ENCODE data around the gene ARFGAP1.

Gene ARFGAP1

DNA sequence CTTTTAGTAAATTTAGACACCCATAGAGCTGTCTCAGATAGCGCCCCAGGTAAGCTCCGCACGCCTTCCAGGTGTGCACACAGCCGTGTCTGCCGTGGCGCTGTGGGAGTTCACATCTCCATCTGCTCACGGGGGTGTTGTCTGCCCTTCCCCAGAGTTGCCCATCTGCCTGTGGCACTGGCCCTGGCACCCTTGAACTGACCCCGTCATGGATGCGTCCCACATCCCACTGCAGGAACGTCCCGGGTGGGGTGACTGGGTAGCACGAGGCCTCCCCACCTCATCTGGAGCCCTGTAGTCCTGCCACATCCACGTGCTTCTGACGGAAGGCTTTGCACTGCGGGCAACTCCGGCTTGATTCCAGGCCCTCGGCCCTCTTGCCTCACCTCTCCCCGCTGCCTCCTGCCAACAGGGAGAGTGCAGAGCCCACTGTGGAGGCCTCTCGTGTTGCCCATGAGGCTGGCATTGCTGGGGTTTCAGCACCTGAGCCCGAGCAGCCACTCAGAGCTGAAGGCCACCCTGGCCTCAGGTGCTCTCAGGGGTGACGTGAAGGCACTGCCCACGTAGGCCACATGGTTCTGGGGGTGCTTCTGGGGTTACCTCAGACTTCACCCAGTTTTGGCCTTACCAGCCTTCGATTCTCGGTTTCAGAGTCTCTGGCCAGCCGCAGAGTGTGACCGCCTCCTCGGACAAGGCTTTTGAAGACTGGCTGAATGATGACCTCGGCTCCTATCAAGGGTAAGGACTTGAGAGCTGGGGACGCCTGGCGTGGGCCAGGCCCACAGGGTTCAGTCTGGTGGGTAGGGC, 5.1 kb downstream of the ARFGAP1 start:
- no peak for DNase-seq (ENCODE audit: low read depth in 2 of 2)

DNA sequence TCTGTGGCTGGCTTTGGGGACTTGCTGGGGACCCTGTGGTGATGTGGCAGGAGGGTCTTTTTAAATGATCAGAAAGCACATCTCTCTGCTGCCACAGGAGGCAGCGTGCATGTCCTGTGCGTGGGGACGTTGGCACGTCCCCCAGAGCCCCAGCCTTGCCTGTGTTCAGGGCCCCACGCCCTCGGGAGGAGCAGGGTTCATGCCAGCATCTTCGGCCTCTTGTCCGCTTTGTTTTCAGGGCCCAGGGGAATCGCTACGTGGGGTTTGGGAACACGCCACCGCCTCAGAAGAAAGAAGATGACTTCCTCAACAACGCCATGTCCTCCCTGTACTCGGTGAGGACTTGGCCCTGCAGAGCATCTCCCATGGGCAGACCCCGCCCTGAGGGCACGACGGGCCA, 6.0 kb downstream of the ARFGAP1 start:
- DNase-seq (ENCODE audit: low read depth in 2 of 2), result no peak

- no peak for DNase-seq (ENCODE audit: low read depth in 2 of 2)
These were observed 7.3 kb downstream of the ARFGAP1 start for GRCh38 chr20:63279931-63280330.

DNA sequence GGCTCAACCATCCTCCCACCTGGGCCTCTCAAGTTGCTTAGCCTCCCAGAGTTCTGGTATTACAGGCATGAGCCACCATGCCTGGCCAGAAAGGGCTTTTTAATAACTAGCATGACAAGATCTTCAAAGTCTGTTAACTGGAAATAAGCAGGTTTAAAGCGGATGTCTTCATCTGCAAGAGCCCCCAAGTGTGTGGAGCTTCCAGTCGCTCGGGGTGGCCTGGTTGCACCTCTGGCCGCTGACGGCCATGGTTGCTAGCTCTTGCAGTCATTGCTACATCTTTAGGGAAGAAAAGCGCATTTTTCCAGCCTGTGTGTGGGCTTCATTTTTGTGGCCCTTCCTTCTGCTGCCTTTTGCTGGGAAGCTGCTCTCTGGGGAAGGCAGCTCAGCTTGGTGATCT, 7.8 kb downstream of the ARFGAP1 start:
- DNase-seq (ENCODE audit: low read depth in 2 of 2), result no peak

- DNase-seq (ENCODE audit: low read depth in 2 of 2), result no peak
These were observed 8.4 kb downstream of the ARFGAP1 start for GRCh38 chr20:63280929-63281545.

DNA sequence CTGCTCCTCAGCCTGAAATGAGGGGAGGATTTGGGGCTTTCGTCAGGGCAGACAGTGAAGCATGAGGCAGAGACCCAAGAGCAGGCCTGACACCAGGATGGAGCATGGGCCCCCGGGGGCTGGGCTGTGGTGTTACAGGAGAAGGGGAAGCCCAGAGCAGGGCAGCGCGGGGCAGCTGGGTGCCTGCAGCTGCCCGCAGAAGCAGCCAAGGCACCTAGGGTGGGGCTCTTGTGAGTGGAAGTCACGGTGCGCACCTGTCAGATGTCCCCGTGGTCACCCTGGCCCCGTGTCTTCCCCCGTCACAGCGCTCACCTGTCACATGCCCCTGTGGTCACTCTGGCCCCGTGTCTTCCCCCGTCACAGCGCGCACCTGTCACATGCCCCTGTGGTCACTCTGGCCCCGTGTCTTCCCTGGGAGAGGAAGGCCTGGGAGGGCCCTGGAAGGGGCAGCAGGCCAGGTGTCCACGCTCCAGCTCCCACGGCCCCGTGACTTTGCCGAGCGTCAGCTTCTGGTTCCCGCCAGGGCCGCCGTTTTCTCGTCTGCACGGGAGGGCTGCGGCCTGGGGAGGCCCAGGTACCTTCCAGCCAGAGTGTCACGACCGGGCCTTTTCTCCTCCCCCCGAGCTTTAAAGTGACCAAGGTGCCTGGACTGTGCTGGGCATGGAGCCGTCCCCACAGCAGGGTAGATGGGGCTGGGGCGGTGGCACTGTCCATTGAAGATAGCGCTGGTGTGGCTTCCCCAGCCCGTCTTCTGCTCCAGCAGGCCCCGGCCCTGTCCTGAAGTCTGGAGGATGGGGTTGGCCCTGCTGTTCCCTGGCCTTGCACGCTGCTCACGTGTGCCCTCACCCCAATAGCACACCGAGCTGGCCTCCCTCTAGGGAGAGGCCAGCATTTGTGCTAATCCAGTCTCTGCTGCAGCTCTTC, 9.4 kb downstream of the ARFGAP1 start:
- no peak for DNase-seq (ENCODE audit: low read depth in 2 of 2)

GRCh38 chr20:63282946-63283345, 10.3 kb downstream of the ARFGAP1 start:
- DNase-seq (ENCODE audit: low read depth in 2 of 2), result no peak

DNA sequence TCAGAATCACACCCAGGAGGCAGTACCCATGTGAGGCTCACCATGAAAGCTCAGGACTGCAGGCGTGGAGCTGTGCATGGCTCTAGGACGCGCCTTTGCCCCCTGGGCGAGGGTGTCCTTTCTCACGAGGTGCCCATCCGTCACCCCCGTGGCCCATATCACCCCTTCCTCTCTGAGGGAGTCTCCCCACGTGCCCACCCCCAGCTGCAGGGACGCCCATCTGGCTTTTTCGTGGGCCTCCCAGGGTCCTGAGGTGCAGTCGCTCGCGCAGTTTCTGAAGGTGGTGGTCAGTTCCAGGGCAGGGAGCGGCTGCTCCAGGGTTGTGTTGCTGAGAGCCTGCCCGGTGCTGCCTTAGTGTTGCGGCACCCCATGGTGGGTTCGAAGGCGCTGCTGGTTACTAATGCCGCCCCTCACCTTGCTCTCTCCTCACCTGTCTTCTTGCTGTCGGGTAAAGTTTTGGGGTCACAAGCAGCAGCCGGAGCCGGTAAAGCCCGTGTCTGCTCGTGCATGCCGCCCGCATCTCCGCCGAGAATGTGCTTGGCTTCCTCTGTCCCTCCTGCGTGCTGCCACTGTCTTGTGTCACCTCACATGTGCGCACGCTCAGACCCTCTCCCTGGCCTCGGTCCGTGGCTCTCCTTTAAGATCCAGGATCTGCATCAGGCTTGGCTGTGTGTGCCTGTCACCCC, 10.9 kb downstream of the ARFGAP1 start:
- DNase-seq (ENCODE audit: low read depth in 2 of 2), result no peak

GRCh38 chr20:63284083-63284440, 11.4 kb downstream of the ARFGAP1 start:
- no peak for DNase-seq (ENCODE audit: low read depth in 2 of 2)

DNA sequence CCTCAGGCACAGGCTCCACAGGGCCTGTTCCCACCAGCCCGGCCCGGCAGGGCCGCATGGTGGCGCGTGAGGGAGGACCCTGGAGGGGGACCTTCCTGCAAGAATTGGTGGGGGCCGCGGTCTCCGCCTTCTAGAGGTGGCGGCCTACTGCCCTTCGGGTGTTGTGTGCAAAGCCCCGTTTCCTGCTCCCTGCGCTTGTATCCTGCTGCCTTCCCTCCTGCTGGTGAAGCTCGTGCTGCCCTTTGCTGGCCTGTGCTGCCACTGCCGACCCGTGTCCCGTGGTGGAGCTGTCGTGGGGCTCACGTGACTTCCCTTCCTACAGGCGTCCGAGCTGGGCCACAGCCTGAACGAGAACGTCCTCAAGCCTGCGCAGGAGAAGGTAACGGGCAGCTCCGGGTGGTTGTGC, 11.9 kb downstream of the ARFGAP1 start:
- no peak for DNase-seq (ENCODE audit: low read depth in 2 of 2)

GRCh38 chr20:63284981-63285524, 12.4 kb downstream of the ARFGAP1 start:
- no peak for DNase-seq (ENCODE audit: low read depth in 2 of 2)

- no peak for DNase-seq (ENCODE audit: low read depth in 2 of 2)
These were observed 13.3 kb downstream of the ARFGAP1 start for GRCh38 chr20:63285636-63286615.

DNA sequence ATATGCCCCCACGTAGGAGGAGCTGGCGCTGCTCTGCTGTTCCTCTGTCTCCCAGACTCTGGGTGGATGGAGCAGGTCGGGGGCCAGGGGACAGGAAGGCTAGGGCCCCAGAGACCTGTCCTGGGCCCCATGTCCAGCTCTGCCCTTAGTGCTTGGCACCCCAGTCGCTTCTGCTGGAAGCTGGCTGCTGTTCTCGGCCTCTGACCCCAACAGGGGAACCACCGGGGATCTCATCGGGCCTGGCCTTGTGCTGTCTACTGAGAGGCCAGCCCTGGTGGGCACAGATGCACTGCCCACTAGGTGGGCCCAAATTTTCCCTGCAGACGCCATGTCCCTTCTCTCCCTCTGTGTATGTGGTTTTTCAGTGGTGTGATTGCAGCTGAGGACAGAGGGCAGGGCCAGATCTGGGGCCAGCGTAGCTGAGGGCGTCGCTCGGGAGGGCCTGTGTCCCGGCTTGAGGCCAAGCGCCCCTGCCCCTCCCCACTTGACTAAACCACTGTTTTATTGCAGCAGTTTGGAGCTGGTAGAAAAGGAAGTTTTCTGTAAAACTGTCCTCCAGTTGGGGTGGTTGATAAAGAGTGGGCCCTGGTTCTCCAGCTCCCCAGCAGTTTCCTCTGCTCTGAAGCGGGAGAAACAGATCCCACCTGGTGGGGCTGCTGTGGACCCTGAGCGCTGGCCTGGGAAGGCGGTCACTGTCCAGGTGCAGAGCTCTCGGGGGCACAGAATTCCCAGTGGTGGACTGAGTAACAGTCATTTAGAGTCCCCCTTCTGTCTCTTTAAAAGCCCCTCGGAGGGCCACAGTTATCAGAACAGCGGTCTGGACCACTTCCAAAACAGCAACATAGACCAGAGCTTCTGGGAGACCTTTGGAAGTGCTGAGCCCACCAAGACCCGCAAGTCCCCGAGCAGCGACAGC, 14.4 kb downstream of the ARFGAP1 start:
- DNase-seq (ENCODE audit: low read depth in 2 of 2), result no peak

DNA sequence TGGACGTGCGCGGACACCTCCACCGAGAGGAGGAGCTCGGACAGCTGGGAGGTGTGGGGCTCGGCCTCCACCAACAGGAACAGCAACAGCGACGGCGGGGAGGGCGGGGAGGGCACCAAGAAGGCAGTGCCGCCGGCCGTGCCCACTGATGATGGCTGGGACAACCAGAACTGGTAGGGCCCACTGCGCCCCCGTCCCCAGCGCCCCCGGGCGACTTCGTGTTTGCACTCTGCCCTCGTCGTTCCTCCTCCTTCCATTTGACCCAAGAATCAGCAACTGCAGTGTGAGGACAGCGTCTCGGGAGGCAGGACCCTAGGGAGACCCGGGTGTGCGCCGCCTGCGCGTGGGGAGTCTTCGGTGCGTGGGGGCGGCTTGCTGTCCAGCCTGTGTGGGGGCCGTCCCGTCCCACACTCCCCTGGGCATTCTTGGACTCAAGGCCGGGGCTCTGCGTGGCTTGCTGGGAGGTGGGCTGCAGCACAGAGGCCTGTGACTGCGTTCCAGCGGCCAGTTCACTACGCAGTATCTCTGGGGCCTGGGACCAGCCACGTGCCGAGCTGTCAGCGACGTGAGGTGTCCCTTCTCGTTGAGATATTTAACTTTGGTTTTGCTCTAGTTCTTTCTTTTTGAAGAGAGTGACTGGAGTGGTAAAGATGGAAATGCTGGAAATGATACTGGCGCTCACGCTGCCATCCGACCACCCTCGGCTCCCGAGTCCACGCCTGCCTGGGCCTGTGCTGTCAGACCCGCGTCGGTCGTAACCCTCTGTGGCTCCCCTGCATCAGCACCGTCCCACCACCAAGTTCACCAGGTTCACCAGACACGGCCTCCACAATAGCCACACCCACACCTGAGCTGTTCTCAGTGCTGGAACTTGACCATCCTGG, 15.3 kb downstream of the ARFGAP1 start:
- no peak for DNase-seq (ENCODE audit: low read depth in 2 of 2)

- DNase-seq (ENCODE audit: low read depth in 2 of 2), result no peak
These were observed 16.1 kb downstream of the ARFGAP1 start for GRCh38 chr20:63288581-63289251.

DNA sequence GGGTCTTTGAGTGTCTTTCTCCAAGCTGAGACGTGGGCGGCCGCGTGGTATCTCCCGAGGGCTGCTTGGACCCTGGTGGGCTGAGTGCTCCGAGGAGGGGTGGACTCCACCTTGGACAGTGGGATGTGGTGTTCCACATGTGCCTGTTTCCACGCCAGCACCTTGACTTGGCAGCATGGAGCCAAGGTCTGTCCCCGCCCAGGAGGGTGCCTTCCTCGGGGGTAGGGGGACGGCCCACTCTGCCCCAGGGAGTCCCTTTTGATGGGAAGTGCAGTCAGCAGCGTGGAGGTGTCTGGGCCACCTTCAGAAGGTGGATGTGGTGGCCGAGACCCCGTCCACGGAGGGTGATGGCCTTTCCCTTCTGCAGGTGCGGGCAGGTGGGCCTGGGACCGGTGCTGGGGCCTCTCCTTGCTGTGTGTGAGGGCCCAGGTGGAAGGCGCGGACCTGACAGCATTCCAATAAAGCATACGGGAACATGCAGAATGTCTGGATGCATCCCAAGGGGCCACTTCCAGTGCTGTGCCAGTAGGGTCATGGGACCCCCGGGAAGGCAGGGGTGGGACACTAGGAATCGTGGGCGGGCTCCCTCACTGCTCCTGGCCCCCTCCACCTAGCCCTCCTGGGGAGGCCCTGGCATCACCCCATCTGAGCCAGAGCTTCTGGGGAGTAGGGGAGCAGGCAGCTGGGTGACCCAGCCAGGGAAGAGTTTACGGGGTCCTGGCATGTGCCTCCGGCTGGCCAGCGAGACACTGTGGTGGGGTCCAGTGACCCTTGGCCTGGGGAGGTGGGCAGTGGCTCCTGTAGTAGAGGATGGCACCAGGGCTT, 16.9 kb downstream of the ARFGAP1 start:
- no peak for DNase-seq (ENCODE audit: low read depth in 2 of 2)

- no peak for DNase-seq (ENCODE audit: low read depth in 2 of 2)
These were observed 17.6 kb downstream of the ARFGAP1 start for GRCh38 chr20:63290136-63290676.
